Measurements from ENCODE around the gene ARID1B. TPM values are rescaled to one million over a fixed set of nuclear protein-coding genes. Genes with fewer than 3 reads are reported as not detected.

The ARID1B gene
- total RNA-seq, 6 experiments from 2014 or later = 23.2 to 35.3 (median 30.7) TPM

DNA sequence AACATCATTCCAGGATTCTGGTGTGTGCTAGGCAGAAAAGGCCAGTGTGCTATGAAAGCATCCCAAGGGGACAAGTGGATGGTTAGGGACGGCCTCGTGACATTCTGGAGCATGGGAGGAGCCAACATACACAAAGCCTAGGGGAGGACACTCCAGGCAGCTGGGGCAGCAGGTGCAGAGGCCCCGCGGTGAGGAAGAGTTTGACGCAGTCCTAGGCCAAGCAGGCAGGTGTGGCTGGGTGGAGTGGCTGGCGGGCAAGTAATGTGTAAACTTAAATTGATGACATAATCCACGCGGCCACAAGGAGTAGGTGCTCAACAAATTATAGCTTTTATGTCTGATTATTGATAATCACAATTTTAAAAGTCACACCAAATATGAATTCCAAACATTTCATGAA, 452.5 kb downstream of the ARID1B start:
- no peak overlapping the region for H3K4me3 ChIP-seq
- H3K27me3 ChIP-seq = no peaks in the 10 kb centered on the region
- WGBS (ENCODE audit: insufficient coverage, low coverage, low lambda C conversion rate, missing lambda C conversion rate) = 74% methylated on average over 8 of the region's 8 CpGs
- H3K27ac ChIP-seq = no peak overlapping the region
- TF ChIP-seq POLR2A (IDR thresholded peaks at IDR 0.05) = no peak
- TF ChIP-seq, protein P1, sequence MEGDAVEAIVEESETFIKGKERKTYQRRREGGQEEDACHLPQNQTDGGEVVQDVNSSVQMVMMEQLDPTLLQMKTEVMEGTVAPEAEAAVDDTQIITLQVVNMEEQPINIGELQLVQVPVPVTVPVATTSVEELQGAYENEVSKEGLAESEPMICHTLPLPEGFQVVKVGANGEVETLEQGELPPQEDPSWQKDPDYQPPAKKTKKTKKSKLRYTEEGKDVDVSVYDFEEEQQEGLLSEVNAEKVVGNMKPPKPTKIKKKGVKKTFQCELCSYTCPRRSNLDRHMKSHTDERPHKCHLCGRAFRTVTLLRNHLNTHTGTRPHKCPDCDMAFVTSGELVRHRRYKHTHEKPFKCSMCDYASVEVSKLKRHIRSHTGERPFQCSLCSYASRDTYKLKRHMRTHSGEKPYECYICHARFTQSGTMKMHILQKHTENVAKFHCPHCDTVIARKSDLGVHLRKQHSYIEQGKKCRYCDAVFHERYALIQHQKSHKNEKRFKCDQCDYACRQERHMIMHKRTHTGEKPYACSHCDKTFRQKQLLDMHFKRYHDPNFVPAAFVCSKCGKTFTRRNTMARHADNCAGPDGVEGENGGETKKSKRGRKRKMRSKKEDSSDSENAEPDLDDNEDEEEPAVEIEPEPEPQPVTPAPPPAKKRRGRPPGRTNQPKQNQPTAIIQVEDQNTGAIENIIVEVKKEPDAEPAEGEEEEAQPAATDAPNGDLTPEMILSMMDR (IDR thresholded peaks at IDR 0.05) = no peak
- H3K9me3 ChIP-seq = no peaks in the 10 kb centered on the region
- DNase-seq (no peak), ATAC-seq (no peak)
- intact Hi-C loops (cut with DNase I) = no loop called here
- no peaks in the 10 kb centered on the region for H3K36me3 ChIP-seq
- no peaks in the 10 kb centered on the region for H3K4me1 ChIP-seq

DNA sequence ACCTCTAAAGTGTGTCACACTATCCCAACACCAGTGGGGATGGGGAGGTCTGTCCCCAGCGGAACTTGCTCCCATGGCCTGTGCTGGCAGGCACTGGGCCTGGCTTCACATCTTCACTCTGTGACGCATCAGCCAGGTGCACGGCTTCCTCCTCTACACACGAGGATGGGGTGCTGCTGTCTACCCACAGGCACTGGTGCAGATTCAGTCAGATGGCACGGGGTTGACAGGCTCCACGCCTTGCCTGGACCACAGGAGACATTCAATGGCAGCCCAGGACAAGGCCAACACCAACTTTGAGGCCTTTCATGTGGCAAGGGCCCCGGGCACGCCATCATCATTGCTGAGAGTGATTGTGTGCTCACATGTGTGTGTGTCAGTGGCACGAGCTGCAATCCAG, 453.7 kb downstream of the ARID1B start:
- peaks cover 0 to 7% of the 10 kb centered on the region in 2 donors for H3K27me3 ChIP-seq
- H3K27ac ChIP-seq = no peak overlapping the region
- H3K9me3 ChIP-seq = no peaks in the 10 kb centered on the region
- ATAC-seq (no peak), DNase-seq (peak in 1 of 3 donors; percentile 31)
- no peaks in the 10 kb centered on the region for H3K36me3 ChIP-seq
- intact Hi-C loops (cut with DNase I) = no loop called here
- peaks cover 0 to 3% (median 1%) of the 10 kb centered on the region in 4 donors for H3K4me1 ChIP-seq
- WGBS (ENCODE audit: insufficient coverage, low coverage, low lambda C conversion rate, missing lambda C conversion rate) = 83% methylated on average over 4 of the region's 9 CpGs
- TF ChIP-seq POLR2A (IDR thresholded peaks at IDR 0.05) = no peak
- TF ChIP-seq, protein P1 (IDR thresholded peaks at IDR 0.05) = no peak
- no peak overlapping the region for H3K4me3 ChIP-seq

DNA sequence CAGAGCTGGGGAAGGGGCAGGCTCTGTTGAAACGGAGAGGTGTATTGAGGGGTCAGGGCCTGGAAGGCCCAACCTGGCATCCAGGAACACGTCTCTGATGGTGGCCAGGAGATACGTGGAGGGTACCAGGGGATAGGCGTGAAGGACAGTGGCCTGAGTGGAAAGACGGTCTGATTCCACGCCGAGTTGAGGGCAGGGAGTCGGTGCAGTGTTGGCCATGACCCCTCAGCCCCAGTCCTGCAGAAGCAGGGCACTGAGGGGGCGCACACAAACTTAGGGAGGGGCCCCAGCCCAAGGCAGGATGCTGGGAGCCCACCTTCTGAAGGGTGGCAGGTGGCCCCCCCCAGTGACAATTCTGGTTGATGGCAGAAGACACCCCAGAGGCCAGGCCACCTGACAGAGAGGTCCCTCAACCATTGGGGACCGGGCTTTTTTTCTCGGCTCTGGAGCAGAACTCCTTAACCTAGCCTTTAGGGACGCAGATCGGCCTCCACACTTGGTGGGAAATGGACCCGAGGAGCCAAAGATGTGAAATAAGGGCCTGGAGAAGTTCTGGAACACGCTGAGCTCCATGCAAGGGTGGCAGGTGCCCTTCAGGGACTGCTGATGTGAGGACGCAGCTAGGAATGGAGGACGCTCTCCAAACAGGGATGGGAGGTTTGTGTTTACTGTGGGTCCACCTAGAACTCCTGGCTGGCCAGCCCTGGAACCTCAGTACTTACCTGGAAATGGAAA, 455.1 kb downstream of the ARID1B start:
- DNase-seq = peak in 1 of 3 donors; percentile 31

DNA sequence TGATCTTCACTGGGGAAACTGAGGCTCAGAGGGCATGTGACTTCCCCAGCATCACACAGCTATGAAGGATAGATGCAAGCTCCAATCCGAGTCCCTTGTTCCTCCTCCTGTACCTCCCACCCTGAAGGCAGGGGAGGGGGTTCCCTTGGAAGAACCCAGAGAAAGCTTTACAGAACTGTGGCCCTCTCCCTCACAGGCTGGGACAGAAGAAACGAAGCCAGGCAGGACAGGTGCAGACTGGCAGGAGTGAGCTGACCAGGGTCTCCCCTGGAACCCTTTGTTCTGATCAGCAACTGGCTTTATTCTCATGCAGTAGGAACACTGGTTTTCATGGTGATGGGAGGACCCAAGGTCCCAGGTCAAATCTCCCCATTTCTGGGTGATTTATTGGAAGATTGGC, 456.0 kb downstream of the ARID1B start:
- H3K27me3 ChIP-seq = peaks cover 0 to 17% of the 10 kb centered on the region in 2 donors
- H3K36me3 ChIP-seq = no peaks in the 10 kb centered on the region
- no peaks in the 10 kb centered on the region for H3K9me3 ChIP-seq
- ATAC-seq = no peak
- H3K4me1 ChIP-seq = peaks cover 0 to 12% (median 3%) of the 10 kb centered on the region in 4 donors
- 67% methylated on average over 1 of the region's 2 CpGs for WGBS (ENCODE audit: insufficient coverage, low coverage, low lambda C conversion rate, missing lambda C conversion rate)
- no peak overlapping the region for H3K27ac ChIP-seq
- intact Hi-C loops (cut with DNase I) = no loop called here
- peak in 1 of 3 donors; percentile 12 for DNase-seq
- TF ChIP-seq, protein P1 (IDR thresholded peaks at IDR 0.05) = no peak
- TF ChIP-seq POLR2A (IDR thresholded peaks at IDR 0.05) = no peak
- H3K4me3 ChIP-seq = no peak overlapping the region

More for the DNA sequence above, 455.1 kb downstream of the ARID1B start:
- 87% methylated on average over 5 of the region's 17 CpGs for WGBS (ENCODE audit: insufficient coverage, low coverage, low lambda C conversion rate, missing lambda C conversion rate)
- Histone ChIP-seq H3K4me1 (peaks cover 0 to 12% (median 3%) of the 10 kb centered on the region in 4 donors), H3K4me3 (no peak overlapping the region), H3K36me3 (no peaks in the 10 kb centered on the region), H3K27me3 (peaks cover 0 to 17% of the 10 kb centered on the region in 2 donors), H3K27ac (no peak overlapping the region), H3K9me3 (no peaks in the 10 kb centered on the region)
- no peak for ATAC-seq
- intact Hi-C loops (cut with DNase I) = no loop called here
- TF ChIP-seq, protein P1 (IDR thresholded peaks at IDR 0.05) = no peak
- TF ChIP-seq POLR2A (IDR thresholded peaks at IDR 0.05) = no peak
